ENCODE results near the gene PLA2G4C. TPM values are rescaled to one million over a fixed set of nuclear protein-coding genes. Genes with fewer than 3 reads are reported as not detected.

PLA2G4C gene
- total RNA-seq, 1 donor from 2014 or later: 110 TPM

DNA sequence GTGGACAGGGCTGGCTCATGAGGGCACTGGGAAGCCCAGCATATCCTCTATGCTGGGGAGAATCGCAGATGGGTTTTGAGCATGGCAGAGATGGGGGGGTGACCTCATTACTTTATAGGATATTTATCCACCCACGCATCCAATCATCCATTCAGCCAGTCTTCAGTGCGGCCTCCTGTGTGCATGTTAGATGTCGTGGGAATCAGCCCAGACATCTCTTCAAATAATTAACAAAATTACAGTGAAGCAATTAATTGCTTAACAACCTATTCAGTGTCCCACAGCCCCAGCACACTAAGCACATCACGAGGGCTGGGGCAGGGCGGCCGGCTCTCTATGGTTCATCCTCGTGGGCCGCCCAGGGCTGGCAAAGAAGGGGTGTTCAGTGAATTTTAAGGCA lies 38.0 kb upstream of the PLA2G4C start:
- TF ChIP-seq, protein P1, sequence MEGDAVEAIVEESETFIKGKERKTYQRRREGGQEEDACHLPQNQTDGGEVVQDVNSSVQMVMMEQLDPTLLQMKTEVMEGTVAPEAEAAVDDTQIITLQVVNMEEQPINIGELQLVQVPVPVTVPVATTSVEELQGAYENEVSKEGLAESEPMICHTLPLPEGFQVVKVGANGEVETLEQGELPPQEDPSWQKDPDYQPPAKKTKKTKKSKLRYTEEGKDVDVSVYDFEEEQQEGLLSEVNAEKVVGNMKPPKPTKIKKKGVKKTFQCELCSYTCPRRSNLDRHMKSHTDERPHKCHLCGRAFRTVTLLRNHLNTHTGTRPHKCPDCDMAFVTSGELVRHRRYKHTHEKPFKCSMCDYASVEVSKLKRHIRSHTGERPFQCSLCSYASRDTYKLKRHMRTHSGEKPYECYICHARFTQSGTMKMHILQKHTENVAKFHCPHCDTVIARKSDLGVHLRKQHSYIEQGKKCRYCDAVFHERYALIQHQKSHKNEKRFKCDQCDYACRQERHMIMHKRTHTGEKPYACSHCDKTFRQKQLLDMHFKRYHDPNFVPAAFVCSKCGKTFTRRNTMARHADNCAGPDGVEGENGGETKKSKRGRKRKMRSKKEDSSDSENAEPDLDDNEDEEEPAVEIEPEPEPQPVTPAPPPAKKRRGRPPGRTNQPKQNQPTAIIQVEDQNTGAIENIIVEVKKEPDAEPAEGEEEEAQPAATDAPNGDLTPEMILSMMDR (IDR thresholded peaks at IDR 0.05): no peak
- Histone ChIP-seq H3K27ac (no peak overlapping the region), H3K4me1 (no peaks in the 10 kb centered on the region), H3K27me3 (no peaks in the 10 kb centered on the region), H3K4me3 (no peak overlapping the region), H3K9me3 (no peaks in the 10 kb centered on the region), H3K36me3 (peaks cover 4 to 10% of the 10 kb centered on the region in 2 donors)
- intact Hi-C loops (cut with DNase I): no loop called here
- no peak for DNase-seq (ENCODE audit: low spot score in 2 of 2)

DNA sequence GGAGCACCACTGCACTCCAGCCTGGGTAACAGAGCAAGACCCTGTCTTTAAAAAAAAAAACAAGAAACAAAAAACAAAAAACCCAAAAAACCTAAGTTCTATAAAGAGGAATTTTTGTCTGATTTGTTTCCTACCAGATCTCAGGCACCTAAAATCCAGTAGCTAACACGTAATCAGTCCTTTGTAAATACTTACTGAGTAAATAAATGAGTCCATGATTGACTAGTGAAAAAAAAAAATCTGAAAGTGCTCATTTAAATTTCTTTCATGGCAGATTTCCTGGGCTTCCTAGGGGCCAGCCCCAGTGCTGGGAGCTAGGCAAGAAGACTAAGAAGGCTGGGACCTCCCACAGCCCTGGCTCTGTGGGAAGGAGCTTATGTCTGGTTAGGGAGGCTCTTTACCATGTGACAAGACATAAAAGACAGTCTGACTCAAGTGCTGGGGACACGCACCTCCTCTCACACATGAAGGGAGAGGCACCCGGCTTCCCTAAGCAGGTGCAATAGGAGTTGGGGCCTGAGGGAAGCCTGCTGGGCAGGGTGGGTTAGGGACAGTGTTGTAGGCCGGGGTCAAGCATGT lies 37.1 kb upstream of the PLA2G4C start:
- Histone ChIP-seq H3K4me3 (no peak overlapping the region), H3K9me3 (no peaks in the 10 kb centered on the region), H3K27me3 (no peaks in the 10 kb centered on the region), H3K27ac (no peak overlapping the region), H3K36me3 (peaks cover 5 to 10% of the 10 kb centered on the region in 2 donors), H3K4me1 (no peaks in the 10 kb centered on the region)
- TF ChIP-seq, protein P1 (IDR thresholded peaks at IDR 0.05): no peak
- intact Hi-C loops (cut with DNase I): no loop called here
- no peak for DNase-seq (ENCODE audit: low spot score in 2 of 2)

DNA sequence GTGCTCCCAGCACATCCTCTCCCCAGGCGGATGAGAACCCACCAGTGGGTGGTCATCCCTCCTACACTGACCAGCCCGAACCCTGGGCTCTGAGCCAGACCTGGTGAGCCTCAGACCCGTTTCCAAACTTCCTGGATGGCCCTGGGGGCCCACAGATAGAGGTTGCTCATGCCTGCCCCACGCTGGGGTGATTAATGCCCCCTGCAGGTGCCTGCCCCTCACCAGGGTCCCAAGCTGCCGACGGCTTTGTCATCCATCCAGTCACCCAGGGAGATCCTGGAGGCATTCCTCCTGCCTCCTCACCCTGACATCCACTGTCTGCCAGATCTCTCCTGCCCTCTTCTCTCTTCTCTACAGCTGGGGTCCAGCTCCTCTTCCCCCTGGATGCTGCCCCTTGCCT lies 28.4 kb upstream of the PLA2G4C start:
- Histone ChIP-seq H3K36me3 (peaks cover 2 to 6% of the 10 kb centered on the region in 2 donors), H3K4me3 (no peak overlapping the region), H3K27me3 (no peaks in the 10 kb centered on the region), H3K4me1 (no peaks in the 10 kb centered on the region), H3K27ac (no peak overlapping the region), H3K9me3 (no peaks in the 10 kb centered on the region)
- intact Hi-C loops (cut with DNase I): no loop called here
- no peak for DNase-seq (ENCODE audit: low spot score in 2 of 2)
- TF ChIP-seq, protein P1 (IDR thresholded peaks at IDR 0.05): no peak

DNA sequence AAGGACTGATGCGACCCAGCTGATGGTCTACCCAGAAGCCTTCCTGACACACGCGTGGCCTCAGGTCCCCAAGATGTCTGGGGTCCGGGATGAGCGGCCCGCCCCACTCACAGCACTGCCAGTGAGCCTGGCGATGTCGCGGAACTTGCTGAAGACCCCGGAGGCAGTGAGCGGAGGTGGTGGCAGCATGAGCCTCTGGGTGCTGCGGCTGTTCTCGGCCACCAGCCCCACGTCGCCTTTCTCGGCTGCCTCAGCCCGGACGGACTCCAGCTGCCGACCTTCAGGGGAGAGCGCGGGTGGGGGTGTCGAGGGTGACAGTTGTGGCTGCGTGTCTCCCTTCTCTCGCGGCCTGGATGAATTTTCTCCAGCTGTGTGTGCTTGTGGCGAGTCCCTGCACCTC lies 26.8 kb upstream of the PLA2G4C start:
- intact Hi-C loops (cut with DNase I): no loop called here
- no peaks in the 10 kb centered on the region for H3K4me1 ChIP-seq
- H3K27ac ChIP-seq: no peak overlapping the region
- TF ChIP-seq, protein P1 (IDR thresholded peaks at IDR 0.05): no peak
- H3K4me3 ChIP-seq: no peak overlapping the region
- H3K27me3 ChIP-seq: no peaks in the 10 kb centered on the region
- no peak for DNase-seq (ENCODE audit: low spot score in 2 of 2)
- H3K36me3 ChIP-seq: peaks cover 0 to 6% of the 10 kb centered on the region in 2 donors
- no peaks in the 10 kb centered on the region for H3K9me3 ChIP-seq

DNA sequence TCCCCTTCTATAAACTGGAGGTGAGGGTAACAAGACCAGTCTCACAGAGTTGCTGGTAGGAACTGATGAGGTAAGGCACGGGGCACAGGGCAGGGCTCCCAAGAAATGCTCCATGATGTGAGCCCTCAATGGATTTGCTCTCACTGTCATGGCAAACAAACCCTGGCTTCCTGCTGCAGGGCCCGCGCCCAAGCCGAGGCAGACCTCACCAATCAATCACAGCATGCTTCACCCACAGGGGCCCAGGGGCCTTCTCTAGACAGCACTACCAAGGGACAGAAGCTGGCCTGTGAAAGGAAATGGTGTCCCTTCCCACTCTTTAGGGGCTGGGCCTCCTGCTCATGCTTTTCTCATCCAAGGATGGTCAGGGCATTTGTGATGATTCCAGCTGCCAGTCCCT lies 25.9 kb upstream of the PLA2G4C start:
- TF ChIP-seq, protein P1 (IDR thresholded peaks at IDR 0.05): no peak
- H3K36me3 ChIP-seq: peaks cover 4 to 6% of the 10 kb centered on the region in 2 donors
- H3K4me3 ChIP-seq: no peak overlapping the region
- no peaks in the 10 kb centered on the region for H3K9me3 ChIP-seq
- no peak for DNase-seq (ENCODE audit: low spot score in 2 of 2)
- intact Hi-C loops (cut with DNase I): no loop called here
- no peaks in the 10 kb centered on the region for H3K27me3 ChIP-seq
- no peaks in the 10 kb centered on the region for H3K4me1 ChIP-seq
- H3K27ac ChIP-seq: no peak overlapping the region

DNA sequence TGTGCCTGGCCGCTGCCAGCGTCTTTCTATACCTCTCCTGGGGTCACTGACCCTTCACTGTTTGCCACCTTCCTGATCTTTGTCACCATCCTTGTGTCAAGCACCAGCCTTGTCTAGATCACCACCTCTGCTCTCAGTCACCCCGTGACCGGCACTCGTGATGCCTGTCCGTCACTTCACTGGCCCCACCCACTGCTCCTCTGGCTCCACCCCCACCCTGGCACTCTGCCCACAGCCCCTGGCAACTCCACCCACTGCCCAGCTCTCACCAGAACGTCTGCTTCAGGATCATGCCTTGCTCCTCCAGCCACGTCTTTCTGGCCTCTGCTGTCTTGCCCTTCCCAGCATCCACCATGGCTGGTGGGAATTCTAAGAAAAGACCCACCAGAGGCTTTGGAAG lies 24.8 kb upstream of the PLA2G4C start:
- DNase-seq (ENCODE audit: low spot score in 2 of 2): no peak
- no peaks in the 10 kb centered on the region for H3K9me3 ChIP-seq
- peaks cover 4 to 6% of the 10 kb centered on the region in 2 donors for H3K36me3 ChIP-seq
- H3K27ac ChIP-seq: no peak overlapping the region
- H3K27me3 ChIP-seq: no peaks in the 10 kb centered on the region
- no peaks in the 10 kb centered on the region for H3K4me1 ChIP-seq
- no peak overlapping the region for H3K4me3 ChIP-seq
- intact Hi-C loops (cut with DNase I): no loop called here
- TF ChIP-seq, protein P1 (IDR thresholded peaks at IDR 0.05): no peak

Data from ascending aorta (tissue), 2 donors.